WTC11 (cell line): ENCODE measurements around the gene TMEM260. TPM values are rescaled to one million over a fixed set of nuclear protein-coding genes. Genes with fewer than 3 reads are reported as not detected.

Experiments
- ATAC-seq: fragments of 200-7000 bp; cut with Tn5 transposase; 2 replicates; pipeline ENCODE4 v1.10.0; 2021; ENCODE audit warnings: mild to moderate bottlenecking, moderate library complexity
- CTCF ChIA-PET: fragments of 300-600 bp; sonication (Branson Sonifier 250); formaldehyde crosslinking; loops from one replicate; lab custom pipeline; 2021; ENCODE audit warnings: antibody characterized with exemption; lab: Charles Lee
- POLR2A ChIA-PET: fragments of 350-600 bp; sonication (Branson Sonifier 250); formaldehyde crosslinking; loops from one replicate; lab custom pipeline; 2021; ENCODE audit warnings: antibody characterized with exemption; lab: Charles Lee
- DNase-seq: peaks from one replicate; pipeline ENCODE4 v3.0.0; 2021; ENCODE audit warnings: low spot score
- H3K27ac Mint-ChIP-seq: 2 replicates; pipeline ENCODE4 v1.8.0; 2021; ENCODE audit warnings: mixed read lengths
- H3K27me3 Mint-ChIP-seq: 2 replicates; pipeline ENCODE4 v1.8.0; 2021; ENCODE audit warnings: low read depth, mild to moderate bottlenecking, moderate library complexity, mixed read lengths
- H3K36me3 Mint-ChIP-seq: 2 replicates; pipeline ENCODE4 v1.8.0; 2021; ENCODE audit warnings: mixed read lengths
- H3K4me1 Mint-ChIP-seq: 2 replicates; pipeline ENCODE4 v1.8.0; 2022; ENCODE audit warnings: mixed read lengths
- H3K4me3 Mint-ChIP-seq: 2 replicates; pipeline ENCODE4 v1.8.0; 2021; ENCODE audit warnings: mild to moderate bottlenecking, moderate library complexity, mixed read lengths
- H3K9me3 Mint-ChIP-seq: 2 replicates; pipeline ENCODE4 v1.8.0; 2021; ENCODE audit warnings: mixed read lengths
- ARID4B ChIP-seq: sonication (generic); formaldehyde crosslinking; IDR thresholded peaks from 2 replicates; pipeline ENCODE4 v1.8.0; 2023; ENCODE audit warnings: missing genetic modification reagents, mild to moderate bottlenecking, borderline replicate concordance
- ATF2 ChIP-seq: sonication (generic); formaldehyde crosslinking; IDR thresholded peaks from 2 replicates; pipeline ENCODE4 v1.8.1; 2022; ENCODE audit warnings: low read depth, missing genetic modification reagents, borderline replicate concordance
- ETV6 ChIP-seq: sonication (generic); formaldehyde crosslinking; IDR thresholded peaks from 2 replicates; pipeline ENCODE4 v1.8.1; 2022; ENCODE audit warnings: mild to moderate bottlenecking, missing genetic modification reagents
- FOXK1 ChIP-seq: sonication (generic); formaldehyde crosslinking; IDR thresholded peaks from 2 replicates; pipeline ENCODE4 v1.8.0; 2022; ENCODE audit warnings: mild to moderate bottlenecking, moderate library complexity, missing genetic modification reagents
- HMGA2 ChIP-seq: fragments of 250-450 bp; sonication (Bioruptor Pico); IDR thresholded peaks from 2 replicates; pipeline ENCODE4 v1.4.0; 2021; ENCODE audit warnings: mild to moderate bottlenecking, moderate library complexity
- HMGXB4 ChIP-seq: sonication (generic); formaldehyde crosslinking; IDR thresholded peaks from 2 replicates; pipeline ENCODE4 v1.8.1; 2023; ENCODE audit warnings: mild to moderate bottlenecking, moderate library complexity, missing genetic modification reagents
- JUN ChIP-seq: sonication (generic); formaldehyde crosslinking; IDR thresholded peaks from 2 replicates; pipeline ENCODE4 v1.8.0; 2023; ENCODE audit warnings: mild to moderate bottlenecking, missing genetic modification reagents
- PREB ChIP-seq: sonication (generic); formaldehyde crosslinking; IDR thresholded peaks from 2 replicates; pipeline ENCODE4 v1.8.1; 2022; ENCODE audit warnings: mild to moderate bottlenecking, missing genetic modification reagents, moderate library complexity, borderline replicate concordance
- RORB ChIP-seq: fragments of 250-450 bp; sonication (Bioruptor Pico); IDR thresholded peaks from 2 replicates; pipeline ENCODE4 v1.9.0; 2021; ENCODE audit warnings: mild to moderate bottlenecking
- SMAD3 ChIP-seq: sonication (generic); formaldehyde crosslinking; IDR thresholded peaks from 2 replicates; pipeline ENCODE4 v1.8.0; 2022; ENCODE audit warnings: missing genetic modification reagents, mild to moderate bottlenecking, borderline replicate concordance
- ZNF121 ChIP-seq: sonication (generic); formaldehyde crosslinking; IDR thresholded peaks from 2 replicates; pipeline ENCODE4 v1.8.0; 2023; ENCODE audit warnings: missing genetic modification reagents
- ZNF317 ChIP-seq: sonication (generic); formaldehyde crosslinking; IDR thresholded peaks from 2 replicates; pipeline ENCODE4 v1.8.1; 2023; ENCODE audit warnings: low read depth, mild to moderate bottlenecking, moderate library complexity, missing genetic modification reagents, borderline replicate concordance
- ZNF416 ChIP-seq: fragments of 250-450 bp; sonication (Bioruptor Pico); IDR thresholded peaks from 2 replicates; pipeline ENCODE4 v1.9.0; 2021; ENCODE audit warnings: mild to moderate bottlenecking, inconsistent platforms
- total RNA-seq: library from RNA; stranded (reverse); gene quantifications from 3 replicates; pipeline ENCODE4 v1.2.3, GENCODE V29; 2021
- TF ChIP-seq, protein P1 (sequence below): fragments of 250-450 bp; sonication (Bioruptor Pico); IDR thresholded peaks from 2 replicates; pipeline ENCODE4 v1.9.0; 2021; ENCODE audit warnings: mild to moderate bottlenecking
- TF ChIP-seq, protein P2 (sequence below): fragments of 250-450 bp; sonication (Bioruptor Pico); IDR thresholded peaks from 2 replicates; pipeline ENCODE4 v2.1.2; 2022; ENCODE audit warnings: mild to moderate bottlenecking, moderate library complexity

The TMEM260 gene
- total RNA-seq, 1 experiment from 2014 or later = 17.9 TPM

- ChIA-PET POLR2A (no interaction called here), CTCF (no interaction called here)
- Mint-ChIP-seq H3K27me3 (peaks cover 5% of the 10 kb centered on the region; the same call in 1 of the 2 replicates), H3K9me3 (peaks cover 7% of the 10 kb centered on the region), H3K36me3 (0 out of 2 replicates have a peak, but pooled peaks cover 4% of the 10 kb centered on the region), H3K27ac (no peak overlapping the region), H3K4me3 (no peak overlapping the region), H3K4me1 (peaks cover 3% of the 10 kb centered on the region; the same call in 1 of the 2 replicates)
- TF ChIP-seq ZNF121 (no peak), SMAD3 (CRISPR knock-in tag) (no peak), ZNF317 (CRISPR knock-in tag) (no peak), FOXK1 (CRISPR knock-in tag) (no peak)
- TF ChIP-seq, protein P1, sequence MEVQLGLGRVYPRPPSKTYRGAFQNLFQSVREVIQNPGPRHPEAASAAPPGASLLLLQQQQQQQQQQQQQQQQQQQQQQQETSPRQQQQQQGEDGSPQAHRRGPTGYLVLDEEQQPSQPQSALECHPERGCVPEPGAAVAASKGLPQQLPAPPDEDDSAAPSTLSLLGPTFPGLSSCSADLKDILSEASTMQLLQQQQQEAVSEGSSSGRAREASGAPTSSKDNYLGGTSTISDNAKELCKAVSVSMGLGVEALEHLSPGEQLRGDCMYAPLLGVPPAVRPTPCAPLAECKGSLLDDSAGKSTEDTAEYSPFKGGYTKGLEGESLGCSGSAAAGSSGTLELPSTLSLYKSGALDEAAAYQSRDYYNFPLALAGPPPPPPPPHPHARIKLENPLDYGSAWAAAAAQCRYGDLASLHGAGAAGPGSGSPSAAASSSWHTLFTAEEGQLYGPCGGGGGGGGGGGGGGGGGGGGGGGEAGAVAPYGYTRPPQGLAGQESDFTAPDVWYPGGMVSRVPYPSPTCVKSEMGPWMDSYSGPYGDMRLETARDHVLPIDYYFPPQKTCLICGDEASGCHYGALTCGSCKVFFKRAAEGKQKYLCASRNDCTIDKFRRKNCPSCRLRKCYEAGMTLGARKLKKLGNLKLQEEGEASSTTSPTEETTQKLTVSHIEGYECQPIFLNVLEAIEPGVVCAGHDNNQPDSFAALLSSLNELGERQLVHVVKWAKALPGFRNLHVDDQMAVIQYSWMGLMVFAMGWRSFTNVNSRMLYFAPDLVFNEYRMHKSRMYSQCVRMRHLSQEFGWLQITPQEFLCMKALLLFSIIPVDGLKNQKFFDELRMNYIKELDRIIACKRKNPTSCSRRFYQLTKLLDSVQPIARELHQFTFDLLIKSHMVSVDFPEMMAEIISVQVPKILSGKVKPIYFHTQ (CRISPR knock-in tag) = no peak
- TF ChIP-seq, protein P2, sequence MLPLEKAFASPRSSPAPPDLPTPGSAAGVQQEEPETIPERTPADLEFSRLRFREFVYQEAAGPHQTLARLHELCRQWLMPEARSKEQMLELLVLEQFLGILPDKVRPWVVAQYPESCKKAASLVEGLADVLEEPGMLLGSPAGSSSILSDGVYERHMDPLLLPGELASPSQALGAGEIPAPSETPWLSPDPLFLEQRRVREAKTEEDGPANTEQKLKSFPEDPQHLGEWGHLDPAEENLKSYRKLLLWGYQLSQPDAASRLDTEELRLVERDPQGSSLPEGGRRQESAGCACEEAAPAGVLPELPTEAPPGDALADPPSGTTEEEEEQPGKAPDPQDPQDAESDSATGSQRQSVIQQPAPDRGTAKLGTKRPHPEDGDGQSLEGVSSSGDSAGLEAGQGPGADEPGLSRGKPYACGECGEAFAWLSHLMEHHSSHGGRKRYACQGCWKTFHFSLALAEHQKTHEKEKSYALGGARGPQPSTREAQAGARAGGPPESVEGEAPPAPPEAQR = no peak
- DNase-seq (no peak), ATAC-seq (no peak)
These were observed 96.4 kb downstream of the TMEM260 start for GRCh38 chr14:56676042-56676441.

DNA sequence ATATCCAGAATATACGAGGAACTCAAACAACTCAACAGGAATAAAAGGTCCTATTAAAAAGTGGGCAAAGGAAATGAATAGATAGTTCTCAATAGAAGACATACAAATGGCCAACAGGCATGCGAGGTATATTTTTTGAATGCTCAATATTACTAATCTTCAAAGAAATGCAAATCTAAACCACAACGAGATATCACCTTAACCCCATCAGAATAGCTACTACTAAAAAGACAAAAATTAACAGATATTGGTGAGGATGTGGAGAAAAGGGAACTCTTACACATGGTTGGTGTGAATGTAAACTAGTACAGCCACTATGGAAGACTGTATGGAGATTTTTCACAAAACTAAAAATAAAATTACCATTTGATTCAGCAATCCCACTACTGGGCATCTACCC, 99.2 kb downstream of the TMEM260 start:
- H3K36me3 Mint-ChIP-seq = no peaks in the 10 kb centered on the region
- DNase-seq = no peak
- H3K9me3 Mint-ChIP-seq = peaks cover 15% of the 10 kb centered on the region
- ChIA-PET POLR2A (no interaction called here), CTCF (no interaction called here)
- no peak overlapping the region for H3K4me3 Mint-ChIP-seq
- H3K4me1 Mint-ChIP-seq = peaks cover 3% of the 10 kb centered on the region; the same call in 1 of the 2 replicates
- no peak overlapping the region for H3K27ac Mint-ChIP-seq
- no peak for ATAC-seq
- TF ChIP-seq HMGXB4 (CRISPR knock-in tag) (no peak), ATF2 (CRISPR knock-in tag) (no peak), PREB (no peak), ZNF121 (no peak), JUN (no peak), ZNF416 (no peak), SMAD3 (CRISPR knock-in tag) (no peak), RORB (CRISPR knock-in tag) (no peak), ARID4B (CRISPR knock-in tag) (no peak), HMGA2 (CRISPR knock-in tag) (no peak), ETV6 (CRISPR knock-in tag) (no peak)
- peaks cover 3% of the 10 kb centered on the region; the same call in 1 of the 2 replicates for H3K27me3 Mint-ChIP-seq
